GM10847 (cell line): ENCODE results near the gene CAPN14.

Experiments
- POLR2A ChIP-seq: IDR thresholded peaks from 2 replicates; pipeline ENCODE4 v1.6.1; 2011; ENCODE audit not compliant: insufficient read length; ENCODE audit errors: extremely low read depth

Gene CAPN14

GRCh38 chr2:31235504-31235902, 18.2 kb upstream of the CAPN14 start:
- TF ChIP-seq POLR2A: no peak

DNA sequence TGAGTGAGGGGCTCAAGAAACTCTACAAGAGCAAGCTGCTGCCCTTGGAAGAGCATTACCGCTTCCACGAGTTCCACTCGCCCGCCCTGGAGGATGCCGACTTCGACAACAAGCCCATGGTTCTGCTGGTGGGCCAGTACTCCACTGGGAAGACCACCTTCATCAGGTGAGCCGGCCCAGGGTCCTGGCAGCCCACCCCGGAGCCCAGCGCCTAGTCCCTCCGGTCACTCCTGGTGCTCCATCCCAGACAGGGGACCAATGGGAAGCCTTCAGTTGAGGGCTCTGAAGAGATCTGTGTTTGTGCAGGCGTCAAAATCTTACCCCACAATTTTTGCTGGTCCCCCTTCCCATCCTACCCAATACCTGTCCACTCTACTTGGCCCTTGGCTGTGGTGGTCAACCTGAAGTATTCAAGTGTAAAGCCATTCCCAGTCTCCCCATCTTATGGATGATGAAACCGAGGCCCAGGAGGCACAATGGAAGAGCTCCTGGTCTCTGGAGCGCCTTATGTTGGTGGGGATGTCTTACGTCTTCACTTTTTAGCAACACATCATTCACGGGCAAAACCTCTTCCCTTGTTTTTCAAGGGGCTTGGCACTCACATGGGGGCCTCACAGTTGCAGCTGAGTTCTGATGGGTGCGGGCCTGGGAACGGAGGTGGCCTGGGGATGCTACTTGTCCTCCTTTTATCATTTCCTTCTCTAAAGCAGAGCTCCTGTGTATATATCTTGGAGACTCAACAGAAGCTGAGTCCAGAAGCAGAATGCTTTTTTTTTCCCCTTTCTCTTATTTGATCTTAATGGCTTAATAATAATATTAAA, 17.6 kb upstream of the CAPN14 start:
- no peak for TF ChIP-seq POLR2A

- TF ChIP-seq POLR2A: no peak
Measured at GRCh38 chr2:31233741-31234682, 16.7 kb upstream of the CAPN14 start, which contains the start of gene EHD3. TSS of gene EHD3 (plus strand) at chr2:31234152. CDS start at chr2:31234622, 470 bp downstream.

- no peak for TF ChIP-seq POLR2A
Measured at GRCh38 chr2:31233231-31233630, 15.9 kb upstream of the CAPN14 start.

- no peak for TF ChIP-seq POLR2A
Measured at GRCh38 chr2:31232586-31232985, 15.3 kb upstream of the CAPN14 start.

DNA sequence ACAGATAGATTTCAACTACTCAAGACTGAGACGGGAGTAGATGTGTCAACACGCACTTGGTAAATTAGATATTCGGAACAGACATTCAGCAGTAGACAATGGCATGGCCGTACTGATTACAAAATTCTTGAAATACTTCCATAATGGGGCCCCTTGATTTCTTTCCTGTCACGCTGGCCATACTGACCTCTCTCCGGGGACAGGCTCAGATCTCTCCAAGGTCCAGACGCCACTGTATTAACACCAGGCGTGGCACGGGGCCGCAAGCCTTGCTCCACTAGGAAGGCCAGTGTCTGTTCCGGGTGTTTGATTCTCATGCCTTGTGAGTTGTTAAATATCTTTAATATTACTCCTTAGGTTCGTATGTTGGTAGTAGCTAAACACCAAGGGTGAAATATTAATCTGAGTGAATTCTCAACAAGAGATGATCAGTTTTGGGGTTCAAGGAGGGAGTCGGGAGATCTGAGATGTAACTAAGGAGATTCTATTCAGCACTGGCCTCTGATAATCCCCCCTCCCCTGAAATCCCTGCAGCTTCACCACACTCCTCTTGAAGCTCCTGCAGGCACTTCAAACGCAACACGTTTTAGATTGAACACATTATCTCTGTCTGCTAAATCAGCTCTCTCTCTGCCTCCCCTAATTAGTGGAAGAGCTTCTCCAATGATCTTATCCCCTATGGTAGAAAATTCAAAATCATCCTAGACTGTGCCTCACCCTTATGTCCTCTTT, 14.4 kb upstream of the CAPN14 start:
- TF ChIP-seq POLR2A: no peak

GRCh38 chr2:31230751-31231150, 13.4 kb upstream of the CAPN14 start:
- no peak for TF ChIP-seq POLR2A

DNA sequence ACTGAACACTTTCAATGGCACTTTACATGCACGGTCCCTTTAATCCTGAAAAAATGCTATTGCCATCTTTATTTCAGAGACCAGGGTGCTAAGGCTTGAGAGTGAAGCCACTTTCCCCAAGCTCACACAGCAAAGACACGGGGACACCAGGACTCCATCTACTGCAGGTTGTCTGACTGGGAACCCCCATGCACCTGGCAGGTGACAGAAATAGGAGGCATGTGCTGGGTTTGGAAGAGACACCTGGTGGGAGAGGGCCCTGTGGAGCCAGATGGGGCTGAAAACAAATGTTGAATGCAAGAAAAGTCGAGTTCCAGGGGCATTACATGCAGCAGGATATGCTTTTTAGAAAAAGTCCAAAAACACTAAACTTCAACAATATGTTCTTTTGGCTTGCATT, 11.4 kb upstream of the CAPN14 start:
- TF ChIP-seq POLR2A: no peak

DNA sequence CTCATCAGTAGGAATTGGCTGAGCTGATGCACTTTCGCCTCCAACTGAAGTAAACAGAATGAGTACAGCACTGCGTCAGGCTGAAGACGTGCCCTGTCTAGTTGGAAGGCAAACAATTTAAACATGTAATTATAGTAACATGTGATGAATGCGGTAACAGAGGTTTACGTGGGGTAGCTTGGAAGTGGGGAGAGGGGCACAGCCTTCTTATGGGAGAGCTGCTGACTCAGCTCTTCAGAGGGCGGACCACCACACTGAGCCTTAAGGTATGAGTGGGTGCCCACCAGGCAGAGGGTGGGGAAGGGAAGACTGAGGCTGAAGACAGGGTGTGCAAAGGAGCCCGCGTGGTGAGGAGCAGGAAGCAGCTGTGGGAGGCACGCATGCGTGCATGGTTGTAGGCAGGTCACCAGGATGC, 10.4 kb upstream of the CAPN14 start:
- TF ChIP-seq POLR2A: no peak

DNA sequence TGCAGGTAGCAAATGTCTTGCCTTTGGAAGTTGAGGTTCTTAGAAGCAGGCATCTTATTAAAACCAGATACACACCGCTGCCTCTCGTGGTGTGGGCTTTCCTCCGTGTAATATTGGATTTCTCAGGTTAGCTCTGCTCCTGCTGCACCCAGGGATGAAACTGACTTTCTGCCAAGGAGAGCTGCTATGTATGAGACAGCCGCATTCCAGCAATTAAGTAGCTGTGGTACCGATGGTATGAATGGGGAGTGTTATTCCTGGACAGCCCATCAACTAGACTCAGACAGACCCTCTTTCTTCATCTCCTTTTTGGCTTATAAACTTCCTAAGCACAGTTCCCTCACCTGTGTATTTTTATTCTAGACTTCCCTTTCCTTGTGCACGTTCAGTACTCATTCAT, 9.8 kb upstream of the CAPN14 start:
- TF ChIP-seq POLR2A: no peak

- TF ChIP-seq POLR2A: no peak
Measured at GRCh38 chr2:31226266-31226665, 9.0 kb upstream of the CAPN14 start.

DNA sequence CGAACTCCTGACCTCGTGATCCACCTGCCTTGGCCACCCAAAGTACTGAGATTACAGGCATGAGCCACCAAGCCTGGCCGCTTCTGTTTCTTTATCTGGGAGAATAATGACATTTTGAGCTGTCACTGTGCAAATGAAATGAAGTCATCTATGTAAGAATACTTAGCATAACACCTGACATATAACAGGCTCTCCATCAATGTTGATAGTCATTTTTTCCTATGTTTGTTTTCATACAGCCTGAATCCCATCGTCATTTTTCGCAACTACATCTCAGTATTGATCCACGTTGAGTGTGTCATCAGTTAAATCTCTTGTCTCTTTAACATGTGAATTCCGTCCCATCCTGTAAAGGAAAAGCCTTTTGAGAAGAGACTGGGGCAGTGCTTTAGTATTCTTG, 6.4 kb upstream of the CAPN14 start:
- TF ChIP-seq POLR2A: no peak

- no peak for TF ChIP-seq POLR2A
Measured at GRCh38 chr2:31223026-31223425, 5.7 kb upstream of the CAPN14 start.

DNA sequence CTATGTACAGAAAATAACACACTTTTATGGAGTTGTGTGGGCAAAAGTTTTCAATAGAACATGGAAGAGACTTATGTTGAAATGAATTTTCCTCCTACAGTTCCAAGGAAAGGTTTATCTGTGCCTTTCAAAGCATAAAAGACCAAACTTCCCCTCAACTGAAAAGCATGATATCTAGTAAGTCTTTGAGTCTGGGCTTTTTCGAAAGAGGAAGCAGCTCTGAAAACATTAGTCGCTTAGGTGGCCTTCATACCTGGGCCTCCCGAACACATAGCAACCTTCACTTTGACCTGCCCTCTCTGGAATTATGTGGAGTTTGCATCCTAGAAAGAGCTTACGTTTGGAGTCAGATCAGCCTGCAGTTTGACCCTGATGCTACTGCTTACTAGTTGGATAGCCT, 4.8 kb upstream of the CAPN14 start:
- no peak for TF ChIP-seq POLR2A

- no peak for TF ChIP-seq POLR2A
Measured at GRCh38 chr2:31221544-31221943, 4.2 kb upstream of the CAPN14 start.
